ENCODE measurements around the gene MGRN1.

The MGRN1 gene

GRCh38 chr16:4586291-4586690, 38.3 kb upstream of the MGRN1 start:
- Histone ChIP-seq H3K4me3 (ENCODE audit: insufficient read length, low read depth) (no peak overlapping the region), H3K9ac (ENCODE audit: insufficient read length, low read depth) (no peak overlapping the region), H3K9me3 (ENCODE audit: insufficient read depth, low read length) (peaks cover 14% of the 10 kb centered on the region; the same call in 1 of the 2 replicates), H3K27me3 (ENCODE audit: insufficient read depth, insufficient read length) (no peaks in the 10 kb centered on the region), H3K36me3 (ENCODE audit: insufficient read depth, insufficient read length, low read length) (no peaks in the 10 kb centered on the region), H3K4me1 (ENCODE audit: insufficient read depth, insufficient read length) (no peaks in the 10 kb centered on the region)
- no peak for DNase-seq (ENCODE audit: low read depth, low spot score)
- TF ChIP-seq YY1 (IDR thresholded peaks at IDR 0.05; ENCODE audit: insufficient read depth, insufficient read length) = no peak
- no peak for TF ChIP-seq SUZ12 (IDR thresholded peaks at IDR 0.05; ENCODE audit: extremely low read depth, insufficient read depth, insufficient read length)
- TF ChIP-seq ZNF274 (IDR thresholded peaks at IDR 0.05; ENCODE audit: low read depth, low read length) = no peak

- TF ChIP-seq SUZ12 (IDR thresholded peaks at IDR 0.05; ENCODE audit: extremely low read depth, insufficient read depth, insufficient read length) = no peak
- TF ChIP-seq YY1 (IDR thresholded peaks at IDR 0.05; ENCODE audit: insufficient read depth, insufficient read length) = no peak
- no peak for TF ChIP-seq ZNF274 (IDR thresholded peaks at IDR 0.05; ENCODE audit: low read depth, low read length)
- H3K27me3 ChIP-seq (ENCODE audit: insufficient read depth, insufficient read length) = no peaks in the 10 kb centered on the region
Observed at GRCh38 chr16:4588386-4588785, 36.2 kb upstream of the MGRN1 start.

GRCh38 chr16:4588961-4589360, 35.7 kb upstream of the MGRN1 start:
- H3K9me3 ChIP-seq (ENCODE audit: insufficient read depth, low read length) = peaks cover 14% of the 10 kb centered on the region; the same call in 1 of the 2 replicates
- H3K4me1 ChIP-seq (ENCODE audit: insufficient read depth, insufficient read length) = peaks cover 25% of the 10 kb centered on the region
- no peak for DNase-seq (ENCODE audit: low read depth, low spot score)
- H3K27me3 ChIP-seq (ENCODE audit: insufficient read depth, insufficient read length) = no peaks in the 10 kb centered on the region
- H3K36me3 ChIP-seq (ENCODE audit: insufficient read depth, insufficient read length, low read length) = no peaks in the 10 kb centered on the region
- H3K4me3 ChIP-seq (ENCODE audit: insufficient read length, low read depth) = no peak overlapping the region
- TF ChIP-seq YY1 (IDR thresholded peaks at IDR 0.05; ENCODE audit: insufficient read depth, insufficient read length) (no peak), SUZ12 (IDR thresholded peaks at IDR 0.05; ENCODE audit: extremely low read depth, insufficient read depth, insufficient read length) (no peak), ZNF274 (IDR thresholded peaks at IDR 0.05; ENCODE audit: low read depth, low read length) (no peak)
- H3K9ac ChIP-seq (ENCODE audit: insufficient read length, low read depth) = no peak overlapping the region

More at GRCh38 chr16:4588386-4588785, 36.2 kb upstream of the MGRN1 start:
- H3K36me3 ChIP-seq (ENCODE audit: insufficient read depth, insufficient read length, low read length) = no peaks in the 10 kb centered on the region
- no peak overlapping the region for H3K9ac ChIP-seq (ENCODE audit: insufficient read length, low read depth)
- no peak overlapping the region for H3K4me3 ChIP-seq (ENCODE audit: insufficient read length, low read depth)
- no peak for DNase-seq (ENCODE audit: low read depth, low spot score)
- peaks cover 20% of the 10 kb centered on the region for H3K4me1 ChIP-seq (ENCODE audit: insufficient read depth, insufficient read length)
- H3K9me3 ChIP-seq (ENCODE audit: insufficient read depth, low read length) = peaks cover 14% of the 10 kb centered on the region; the same call in 1 of the 2 replicates

- Histone ChIP-seq H3K36me3 (ENCODE audit: insufficient read depth, insufficient read length, low read length) (no peaks in the 10 kb centered on the region), H3K4me3 (ENCODE audit: insufficient read length, low read depth) (no peak overlapping the region), H3K9ac (ENCODE audit: insufficient read length, low read depth) (no peak overlapping the region), H3K9me3 (ENCODE audit: insufficient read depth, low read length) (peaks cover 14% of the 10 kb centered on the region; the same call in 1 of the 2 replicates), H3K4me1 (ENCODE audit: insufficient read depth, insufficient read length) (peaks cover 30% of the 10 kb centered on the region), H3K27me3 (ENCODE audit: insufficient read depth, insufficient read length) (peaks cover 5% of the 10 kb centered on the region)
- no peak for DNase-seq (ENCODE audit: low read depth, low spot score)
- no peak for TF ChIP-seq ZNF274 (IDR thresholded peaks at IDR 0.05; ENCODE audit: low read depth, low read length)
- no peak for TF ChIP-seq YY1 (IDR thresholded peaks at IDR 0.05; ENCODE audit: insufficient read depth, insufficient read length)
- TF ChIP-seq SUZ12 (IDR thresholded peaks at IDR 0.05; ENCODE audit: extremely low read depth, insufficient read depth, insufficient read length) = no peak
Observed at GRCh38 chr16:4591191-4591590, 33.4 kb upstream of the MGRN1 start.

GRCh38 chr16:4591706-4592470, 32.7 kb upstream of the MGRN1 start:
- Histone ChIP-seq H3K9me3 (ENCODE audit: insufficient read depth, low read length) (peaks cover 14% of the 10 kb centered on the region; the same call in 1 of the 2 replicates), H3K4me3 (ENCODE audit: insufficient read length, low read depth) (no peak overlapping the region), H3K27me3 (ENCODE audit: insufficient read depth, insufficient read length) (peaks cover 5% of the 10 kb centered on the region), H3K9ac (ENCODE audit: insufficient read length, low read depth) (no peak overlapping the region), H3K36me3 (ENCODE audit: insufficient read depth, insufficient read length, low read length) (no peaks in the 10 kb centered on the region), H3K4me1 (ENCODE audit: insufficient read depth, insufficient read length) (peaks cover 30% of the 10 kb centered on the region)
- DNase-seq (ENCODE audit: low read depth, low spot score) = no peak
- no peak for TF ChIP-seq ZNF274 (IDR thresholded peaks at IDR 0.05; ENCODE audit: low read depth, low read length)
- TF ChIP-seq YY1 (IDR thresholded peaks at IDR 0.05; ENCODE audit: insufficient read depth, insufficient read length) = no peak
- no peak for TF ChIP-seq SUZ12 (IDR thresholded peaks at IDR 0.05; ENCODE audit: extremely low read depth, insufficient read depth, insufficient read length)

GRCh38 chr16:4593086-4593485, 31.5 kb upstream of the MGRN1 start:
- Histone ChIP-seq H3K36me3 (ENCODE audit: insufficient read depth, insufficient read length, low read length) (no peaks in the 10 kb centered on the region), H3K27me3 (ENCODE audit: insufficient read depth, insufficient read length) (peaks cover 5% of the 10 kb centered on the region), H3K9ac (ENCODE audit: insufficient read length, low read depth) (peak overlapping the region; percentile 11), H3K9me3 (ENCODE audit: insufficient read depth, low read length) (peaks cover 9% of the 10 kb centered on the region; the same call in 1 of the 2 replicates), H3K4me3 (ENCODE audit: insufficient read length, low read depth) (no peak overlapping the region), H3K4me1 (ENCODE audit: insufficient read depth, insufficient read length) (peaks cover 30% of the 10 kb centered on the region)
- DNase-seq (ENCODE audit: low read depth, low spot score) = no peak
- TF ChIP-seq ZNF274 (IDR thresholded peaks at IDR 0.05; ENCODE audit: low read depth, low read length) (no peak), YY1 (IDR thresholded peaks at IDR 0.05; ENCODE audit: insufficient read depth, insufficient read length) (no peak), SUZ12 (IDR thresholded peaks at IDR 0.05; ENCODE audit: extremely low read depth, insufficient read depth, insufficient read length) (no peak)

Data from NT2/D1 (cell line).